Limb (tissue), 2 donors: ENCODE results near the gene MRPL10.
"Not testable (repeated sequence)": the region's sequence is repeated elsewhere in the genome, so short reads cannot be mapped to it uniquely, and the experiment has no call there.

Experiments used
- DNase-seq, 2 donors: peaks; one replicate each; pipeline ENCODE4 v3.0.0-alpha.2; 2016; ENCODE audit errors: extremely low spot score in 2 of 2

Gene MRPL10

GRCh38 chr17:47792979-47793378 lies 38.4 kb downstream of the MRPL10 start:
- DNase-seq = no peak

GRCh38 chr17:47792457-47792856 lies 38.9 kb downstream of the MRPL10 start:
- DNase-seq = no peak

DNA sequence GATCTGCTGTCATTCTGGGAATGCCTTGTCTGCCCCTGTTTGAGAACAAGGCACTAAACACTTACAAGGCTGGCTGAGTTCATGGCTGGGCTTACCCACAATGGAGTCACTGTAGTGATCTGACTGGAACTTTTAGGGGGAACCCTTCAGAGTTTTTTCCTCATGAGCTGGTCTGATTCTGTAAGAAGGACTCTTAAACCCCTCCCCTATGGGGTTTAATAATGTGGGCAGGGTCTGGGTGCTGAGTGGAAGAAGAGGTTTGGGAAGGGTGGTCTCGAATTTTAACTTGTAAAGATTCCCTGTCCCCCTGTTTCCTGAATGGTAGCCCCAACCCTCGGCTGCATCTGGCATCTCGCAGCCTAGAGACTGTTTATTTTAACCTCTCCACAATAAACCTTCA lies 40.3 kb downstream of the MRPL10 start:
- DNase-seq = no peak

DNA sequence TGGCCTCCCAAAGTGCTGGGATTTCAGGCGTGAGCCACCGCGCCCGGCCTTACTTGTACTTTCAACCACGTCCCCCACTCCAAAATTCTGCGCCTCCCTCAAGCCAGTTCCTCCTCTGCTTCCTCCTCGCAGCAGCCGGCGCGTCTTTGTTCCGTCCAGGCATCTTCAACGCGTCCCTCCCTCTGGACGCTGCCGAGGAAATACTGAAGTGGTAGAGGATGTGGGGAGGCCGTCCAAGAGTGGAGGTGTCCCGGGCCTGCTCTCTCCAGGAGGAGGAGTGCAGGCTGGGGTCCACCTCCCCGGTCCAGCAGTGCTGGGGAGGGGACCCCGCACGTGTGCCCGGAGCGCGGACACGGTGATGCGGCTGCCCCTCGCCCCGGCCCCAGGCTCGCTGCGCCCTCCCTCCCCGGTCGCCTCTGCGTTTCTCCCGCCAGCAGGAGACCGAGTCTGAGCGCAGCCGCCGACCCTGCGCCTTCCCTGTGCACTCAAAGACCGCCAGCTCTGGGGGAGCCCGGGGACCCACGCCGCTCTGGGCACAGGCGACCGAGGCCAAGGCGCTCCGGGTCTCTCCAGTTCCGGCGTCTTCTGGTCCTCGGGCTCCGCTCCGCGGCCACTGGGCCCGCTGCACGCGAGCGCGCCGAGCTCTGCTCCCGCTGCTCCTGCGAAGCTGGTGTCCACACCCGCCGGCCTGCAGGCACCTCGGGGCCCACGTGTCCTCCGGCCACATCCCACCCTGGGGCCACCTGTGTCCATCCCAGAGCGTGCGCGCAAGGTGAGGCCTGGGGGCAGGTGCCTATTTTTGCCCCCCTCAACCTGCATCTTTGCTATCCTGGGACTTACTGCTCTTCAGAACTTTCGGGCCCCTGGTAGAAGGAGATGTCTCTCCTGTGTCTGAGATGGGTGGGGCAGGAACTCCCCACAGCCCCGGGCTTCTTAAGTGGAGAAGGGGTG lies 41.5 kb downstream of the MRPL10 start:
- DNase-seq = peak; percentile 1 to 64

GRCh38 chr17:47785538-47786123 lies 45.7 kb downstream of the MRPL10 start:
- peak; percentile 7 to 71 for DNase-seq

DNA sequence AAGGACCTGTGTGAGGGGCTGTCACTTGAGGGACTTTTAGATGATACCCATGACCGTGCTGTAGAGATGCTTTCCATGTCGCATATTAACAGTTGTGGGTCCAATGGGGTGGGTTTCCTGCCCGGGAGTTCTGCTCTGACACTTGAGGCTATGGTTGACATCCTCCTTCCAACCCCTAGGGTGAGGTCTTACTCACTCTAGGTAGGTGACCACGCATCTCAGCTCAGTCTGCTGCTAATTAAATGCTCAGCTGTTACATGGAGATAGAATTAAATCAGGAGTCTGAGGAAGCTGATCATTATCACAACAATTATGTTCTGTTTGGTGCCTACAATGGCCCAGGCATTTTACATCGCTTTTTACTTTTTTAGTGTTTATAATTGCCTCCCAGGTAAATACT lies 49.9 kb downstream of the MRPL10 start:
- DNase-seq = no peak

- DNase-seq = no peak
These were observed 53.1 kb downstream of the MRPL10 start for GRCh38 chr17:47778184-47778635.

- peak in 1 of 2 donors; percentile 5 for DNase-seq
These were observed 54.8 kb downstream of the MRPL10 start for GRCh38 chr17:47776330-47777197.

- DNase-seq = no peak
These were observed 56.3 kb downstream of the MRPL10 start for GRCh38 chr17:47774987-47775580.

- DNase-seq = no peak
These were observed 57.0 kb downstream of the MRPL10 start for GRCh38 chr17:47774331-47774730.

DNA sequence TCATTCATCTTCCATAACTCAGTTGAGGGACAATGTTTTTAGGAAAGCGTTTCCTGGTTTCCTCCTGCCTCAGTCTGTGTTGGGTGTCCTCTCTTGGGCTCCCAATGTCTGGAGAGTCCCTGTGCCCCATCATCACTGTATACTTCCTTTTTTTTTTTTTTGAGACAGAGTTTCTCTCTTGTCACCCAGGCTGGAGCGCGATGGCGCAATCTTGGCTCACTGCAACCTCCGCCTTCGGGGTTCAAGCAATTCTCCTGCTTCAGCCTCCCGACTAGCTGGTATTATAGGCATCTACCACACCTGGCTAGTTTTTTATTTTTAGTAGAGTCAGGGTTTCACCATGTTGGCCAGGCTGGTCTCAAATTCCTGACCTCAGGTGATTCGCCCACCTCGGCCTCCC lies 57.7 kb downstream of the MRPL10 start:
- not testable (repeated sequence) for DNase-seq
